Chondrocyte (in vitro differentiated cells): ENCODE results near the gene MYO5B. TPM values are rescaled to one million over a fixed set of nuclear protein-coding genes. Genes with fewer than 3 reads are reported as not detected.

ENCODE experiments used
- DNase-seq: peaks from one replicate; pipeline ENCODE4 v3.0.0; 2021; ENCODE audit warnings: mixed read lengths, low spot score
- H3K27ac Mint-ChIP-seq: one replicate; pipeline ENCODE4 v1.8.0; 2021; ENCODE audit warnings: mild to moderate bottlenecking, moderate library complexity, mixed read lengths; ENCODE audit not compliant: unreplicated experiment
- H3K27me3 Mint-ChIP-seq: 2 replicates; pipeline ENCODE4 v1.8.0; 2021; ENCODE audit warnings: low read depth, mixed read lengths
- H3K36me3 Mint-ChIP-seq: 2 replicates; pipeline ENCODE4 v1.8.0; 2021; ENCODE audit warnings: low read depth, mixed read lengths
- H3K4me1 Mint-ChIP-seq: 2 replicates; pipeline ENCODE4 v1.8.0; 2021; ENCODE audit warnings: low read depth, mild to moderate bottlenecking, mixed read lengths
- H3K4me3 Mint-ChIP-seq: one replicate; pipeline ENCODE4 v1.8.0; 2021; ENCODE audit warnings: mild to moderate bottlenecking, moderate library complexity, mixed read lengths; ENCODE audit not compliant: unreplicated experiment
- H3K9me3 Mint-ChIP-seq: 2 replicates; pipeline ENCODE4 v1.8.0; 2021; ENCODE audit warnings: low read depth, mixed read lengths
- total RNA-seq: library from RNA; stranded (reverse); gene quantifications from 3 replicates; pipeline ENCODE4 v1.2.1, GENCODE V29; 2021
- TF ChIP-seq, protein P1 (sequence below): fragments of 200-600 bp; sonication (generic); IDR thresholded peaks from 2 replicates; pipeline ENCODE4 v1.5.0; 2021; ENCODE audit warnings: antibody characterized with exemption, mild to moderate bottlenecking, moderate library complexity

Gene MYO5B
- total RNA-seq, 1 donor from 2014 or later: 0.97 TPM

- H3K27ac Mint-ChIP-seq: no peak overlapping the region
- no peak overlapping the region for H3K4me3 Mint-ChIP-seq
- H3K9me3 Mint-ChIP-seq: no peaks in the 10 kb centered on the region
- no peaks in the 10 kb centered on the region for H3K36me3 Mint-ChIP-seq
- peaks cover 38% of the 10 kb centered on the region for H3K27me3 Mint-ChIP-seq
- no peak for DNase-seq
- H3K4me1 Mint-ChIP-seq: no peaks in the 10 kb centered on the region
- TF ChIP-seq, protein P1, sequence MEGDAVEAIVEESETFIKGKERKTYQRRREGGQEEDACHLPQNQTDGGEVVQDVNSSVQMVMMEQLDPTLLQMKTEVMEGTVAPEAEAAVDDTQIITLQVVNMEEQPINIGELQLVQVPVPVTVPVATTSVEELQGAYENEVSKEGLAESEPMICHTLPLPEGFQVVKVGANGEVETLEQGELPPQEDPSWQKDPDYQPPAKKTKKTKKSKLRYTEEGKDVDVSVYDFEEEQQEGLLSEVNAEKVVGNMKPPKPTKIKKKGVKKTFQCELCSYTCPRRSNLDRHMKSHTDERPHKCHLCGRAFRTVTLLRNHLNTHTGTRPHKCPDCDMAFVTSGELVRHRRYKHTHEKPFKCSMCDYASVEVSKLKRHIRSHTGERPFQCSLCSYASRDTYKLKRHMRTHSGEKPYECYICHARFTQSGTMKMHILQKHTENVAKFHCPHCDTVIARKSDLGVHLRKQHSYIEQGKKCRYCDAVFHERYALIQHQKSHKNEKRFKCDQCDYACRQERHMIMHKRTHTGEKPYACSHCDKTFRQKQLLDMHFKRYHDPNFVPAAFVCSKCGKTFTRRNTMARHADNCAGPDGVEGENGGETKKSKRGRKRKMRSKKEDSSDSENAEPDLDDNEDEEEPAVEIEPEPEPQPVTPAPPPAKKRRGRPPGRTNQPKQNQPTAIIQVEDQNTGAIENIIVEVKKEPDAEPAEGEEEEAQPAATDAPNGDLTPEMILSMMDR: no peak
These were observed 233.7 kb downstream of the MYO5B start for GRCh38 chr18:49961271-49961670.

DNA sequence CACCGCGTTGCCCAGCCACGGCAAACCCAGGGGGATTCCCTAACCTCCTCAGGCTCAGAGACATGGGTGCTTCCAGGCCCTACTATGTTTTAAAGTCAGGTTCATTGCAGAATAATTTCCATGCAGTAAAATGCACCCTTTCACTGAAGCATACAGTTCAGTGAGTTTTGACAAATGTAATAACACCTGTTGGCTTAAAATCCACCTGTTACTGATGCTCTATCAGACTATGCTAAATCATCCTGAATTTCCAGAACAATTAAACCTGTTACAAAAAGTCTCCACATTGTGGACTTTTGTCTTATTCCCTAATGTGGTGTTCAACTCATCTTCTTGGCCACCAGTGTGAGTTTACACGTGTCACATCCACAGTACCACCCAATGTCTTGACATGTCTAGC, 234.6 kb downstream of the MYO5B start:
- Mint-ChIP-seq H3K4me1 (no peaks in the 10 kb centered on the region), H3K27ac (no peak overlapping the region), H3K36me3 (no peaks in the 10 kb centered on the region), H3K4me3 (no peak overlapping the region), H3K9me3 (no peaks in the 10 kb centered on the region), H3K27me3 (peaks cover 42% of the 10 kb centered on the region)
- DNase-seq: no peak
- TF ChIP-seq, protein P1: no peak

DNA sequence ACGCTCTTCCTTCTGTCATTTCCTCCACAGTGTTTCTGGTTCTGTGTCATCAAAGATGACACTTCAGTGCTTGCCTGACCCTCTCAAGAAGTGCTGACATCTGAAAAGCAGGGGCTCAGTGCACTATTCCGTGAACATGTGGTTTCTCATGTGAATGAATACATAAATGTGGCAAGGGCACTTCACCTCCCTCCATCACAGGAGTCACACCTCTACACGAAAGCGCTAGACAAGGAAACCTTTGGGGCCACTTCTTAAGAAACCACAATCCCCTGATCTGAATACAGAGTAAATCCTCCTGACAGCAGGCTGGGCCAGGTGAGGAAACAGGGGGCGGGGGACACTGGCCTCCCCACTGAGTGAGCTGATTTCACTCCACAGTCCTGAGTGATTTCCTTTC, 235.8 kb downstream of the MYO5B start:
- TF ChIP-seq, protein P1: no peak
- H3K9me3 Mint-ChIP-seq: no peaks in the 10 kb centered on the region
- no peak overlapping the region for H3K4me3 Mint-ChIP-seq

GRCh38 chr18:49955263-49955662, 239.7 kb downstream of the MYO5B start:
- peaks cover 52% of the 10 kb centered on the region for H3K27me3 Mint-ChIP-seq
- TF ChIP-seq, protein P1: no peak
- H3K4me3 Mint-ChIP-seq: no peak overlapping the region
- no peak overlapping the region for H3K27ac Mint-ChIP-seq
- no peaks in the 10 kb centered on the region for H3K36me3 Mint-ChIP-seq
- no peaks in the 10 kb centered on the region for H3K4me1 Mint-ChIP-seq
- H3K9me3 Mint-ChIP-seq: no peaks in the 10 kb centered on the region
- DNase-seq: no peak

More for the DNA sequence above, 235.8 kb downstream of the MYO5B start:
- Mint-ChIP-seq H3K27ac (no peak overlapping the region), H3K4me1 (no peaks in the 10 kb centered on the region), H3K27me3 (peaks cover 47% of the 10 kb centered on the region), H3K36me3 (no peaks in the 10 kb centered on the region)
- DNase-seq: no peak

DNA sequence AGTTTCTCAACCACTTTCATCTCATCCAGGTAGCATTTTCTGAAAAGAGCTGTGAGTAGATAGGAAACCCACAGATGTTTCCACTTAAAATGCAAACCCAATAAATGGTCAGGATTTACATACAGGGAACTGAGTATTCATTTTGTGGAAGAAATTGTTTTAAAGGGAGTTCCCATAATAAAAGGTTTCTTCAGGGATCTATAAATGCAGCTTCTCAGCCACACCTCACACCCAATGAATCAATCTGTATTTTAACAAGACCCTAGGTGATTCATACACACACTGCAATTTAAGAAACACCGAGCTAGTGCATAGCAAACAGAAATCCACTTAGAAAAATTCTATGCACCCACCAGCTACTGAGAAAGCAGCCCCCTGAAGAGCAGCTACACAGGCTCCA, 241.6 kb downstream of the MYO5B start:
- Mint-ChIP-seq H3K4me1 (no peaks in the 10 kb centered on the region), H3K9me3 (no peaks in the 10 kb centered on the region), H3K4me3 (no peak overlapping the region), H3K27me3 (peaks cover 47% of the 10 kb centered on the region), H3K27ac (no peak overlapping the region), H3K36me3 (no peaks in the 10 kb centered on the region)
- no peak for DNase-seq
- TF ChIP-seq, protein P1: no peak
